Articular chondrocyte of knee joint (primary cell): Measurements from ENCODE around the gene ZNF438. TPM values are rescaled to one million over a fixed set of nuclear protein-coding genes. Genes with fewer than 3 reads are reported as not detected.

Source experiments
- total RNA-seq: library from RNA; depleted of rRNA; stranded (reverse); fragments of >200 nt; gene quantifications from 2 replicates; pipeline ENCODE4 v1.2.3, GENCODE V29; 2012

The ZNF438 gene, protein sequence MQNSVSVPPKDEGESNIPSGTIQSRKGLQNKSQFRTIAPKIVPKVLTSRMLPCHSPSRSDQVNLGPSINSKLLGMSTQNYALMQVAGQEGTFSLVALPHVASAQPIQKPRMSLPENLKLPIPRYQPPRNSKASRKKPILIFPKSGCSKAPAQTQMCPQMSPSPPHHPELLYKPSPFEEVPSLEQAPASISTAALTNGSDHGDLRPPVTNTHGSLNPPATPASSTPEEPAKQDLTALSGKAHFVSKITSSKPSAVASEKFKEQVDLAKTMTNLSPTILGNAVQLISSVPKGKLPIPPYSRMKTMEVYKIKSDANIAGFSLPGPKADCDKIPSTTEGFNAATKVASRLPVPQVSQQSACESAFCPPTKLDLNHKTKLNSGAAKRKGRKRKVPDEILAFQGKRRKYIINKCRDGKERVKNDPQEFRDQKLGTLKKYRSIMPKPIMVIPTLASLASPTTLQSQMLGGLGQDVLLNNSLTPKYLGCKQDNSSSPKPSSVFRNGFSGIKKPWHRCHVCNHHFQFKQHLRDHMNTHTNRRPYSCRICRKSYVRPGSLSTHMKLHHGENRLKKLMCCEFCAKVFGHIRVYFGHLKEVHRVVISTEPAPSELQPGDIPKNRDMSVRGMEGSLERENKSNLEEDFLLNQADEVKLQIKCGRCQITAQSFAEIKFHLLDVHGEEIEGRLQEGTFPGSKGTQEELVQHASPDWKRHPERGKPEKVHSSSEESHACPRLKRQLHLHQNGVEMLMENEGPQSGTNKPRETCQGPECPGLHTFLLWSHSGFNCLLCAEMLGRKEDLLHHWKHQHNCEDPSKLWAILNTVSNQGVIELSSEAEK
- total RNA-seq = 6.3 and 8.4 TPM in 2 replicates

GRCh38 chr10:31031558-31032257 is at the start of gene ZNF438:
ZNF438 (minus strand) TSS chr10:31031865; CDS start chr10:30877034, 154,831 bp downstream.

